ENCODE results near the gene TTC6. TPM values are rescaled to one million over a fixed set of nuclear protein-coding genes. Genes with fewer than 3 reads are reported as not detected.

Gene TTC6
- total and polyA plus RNA-seq, 2 of the 4 experiments (the other 2 are of a cell fraction): under 0.01 to 0.12 TPM

- Histone ChIP-seq H3K4me1 (ENCODE audit: control insufficient read depth, insufficient read depth, low read length) (peaks cover 2% of the 10 kb centered on the region; the same call in 1 of the 2 replicates), H2BK5ac (ENCODE audit: low read depth, low read length, poor library complexity, severe bottlenecking) (no peak overlapping the region), H4K91ac (ENCODE audit: insufficient read depth, low read depth, low read length) (no peak overlapping the region), H3K4ac (ENCODE audit: low read depth, low read length) (no peak overlapping the region), H3K4me3 (ENCODE audit: insufficient read depth, low read depth, low read length) (no peak overlapping the region), H2BK15ac (ENCODE audit: low read depth, low read length) (no peak overlapping the region), H3K4me2 (ENCODE audit: low read depth, low read length) (no peak overlapping the region), H3K27me3 (ENCODE audit: control insufficient read depth, insufficient read depth, low read length) (no peaks in the 10 kb centered on the region; the same call in none of the 2 replicates), H3K9me1 (ENCODE audit: insufficient read depth, low read length) (no peaks in the 10 kb centered on the region), H2BK120ac (ENCODE audit: low read depth, low read length) (no peak overlapping the region), H4K5ac (ENCODE audit: low read depth, low read length) (no peak overlapping the region), H2AK5ac (ENCODE audit: low read depth, low read length) (no peak overlapping the region), H3K36me3 (ENCODE audit: control insufficient read depth, insufficient read depth, low read length) (no peaks in the 10 kb centered on the region), H3K9me3 (ENCODE audit: control insufficient read depth, insufficient read depth, low read length) (no peaks in the 10 kb centered on the region), H4K8ac (ENCODE audit: low read depth in 2 of 2, low read length in 2 of 2) (no peak overlapping the region), H3K27ac (ENCODE audit: insufficient read depth, low read length) (no peak overlapping the region), H3K14ac (replicated peaks; ENCODE audit: low read depth, low read length) (no peak overlapping the region), H3K9ac (ENCODE audit: low read depth, low read length) (no peak overlapping the region), H4K20me1 (ENCODE audit: insufficient read depth, low read length) (no peaks in the 10 kb centered on the region), H2AFZ (replicated peaks; ENCODE audit: low read length, poor library complexity) (no peak overlapping the region), H3K23ac (ENCODE audit: low read depth, low read length) (no peak overlapping the region), H3K18ac (ENCODE audit: low read depth, low read length) (no peak overlapping the region; the same call in 1 of the 2 replicates), H3K56ac (ENCODE audit: extremely low read depth, insufficient read depth, low read length) (no peak overlapping the region), H2AK9ac (replicated peaks; ENCODE audit: low read depth, low read length, poor library complexity) (no peak overlapping the region), H2BK20ac (ENCODE audit: low read depth, low read length) (no peak overlapping the region), H3K79me1 (ENCODE audit: low read depth in 1 of 2, low read length in 2 of 2) (no peaks in the 10 kb centered on the region)
- TF ChIP-seq USF2 (IDR thresholded peaks at IDR 0.05; ENCODE audit: low read depth, low read length): no peak
- no peak for TF ChIP-seq MXI1 (IDR thresholded peaks at IDR 0.05; ENCODE audit: borderline replicate concordance, low read depth, low read length)
- TF ChIP-seq RCOR1 (IDR thresholded peaks at IDR 0.05; ENCODE audit: insufficient replicate concordance, low read length): no peak
- BruUV-seq (replicated peaks): no TSS peak
- intact Hi-C loops (cut with micrococcal nuclease): no loop called here
- no peak for DNase-seq
- in situ Hi-C loops (cut with MboI; ENCODE audit: low sequenced_read_pairs): no loop called here
- ChIA-PET POLR2A (ENCODE audit: unreplicated experiment) (no interaction called here), CTCF (interaction anchor here (0.9 to 1.0 kb wide), 2 partner anchors 30 to 251 kb away, joined by 3 read pairs; no protein-coding TSS in a partner anchor)
- dilution Hi-C loops (cut with HindIII; ENCODE audit: low sequenced_read_pairs, unreplicated experiment): no loop called here
- ATAC-seq (ENCODE audit: low read depth): no peak
- WGBS, 2 experiments (ENCODE audit: extremely low coverage in 2 of 2, insufficient read length in 1 of 2): no CpG with 5 or more reads among the region's 1 CpG
Measured at GRCh38 chr14:37623971-37624370, 28.5 kb downstream of the TTC6 start.

Measured in IMR-90 (cell line).